Measurements from ENCODE around the gene ELOVL5. TPM values are rescaled to one million over a fixed set of nuclear protein-coding genes. Genes with fewer than 3 reads are reported as not detected.

Gene ELOVL5
- total and polyA plus RNA-seq, 12 donors, result 31.4 to 1,320 (median 161) TPM

GRCh38 chr6:53294095-53294494 is 54.7 kb downstream of the ELOVL5 start:
- H3K36me3 ChIP-seq (replicated peaks in 1 of 2), result no peaks in the 10 kb centered on the region
- H3K4me3 ChIP-seq, result no peak overlapping the region
- H3K9me3 ChIP-seq (replicated peaks in 1 of 3), result no peaks in the 10 kb centered on the region
- 64 to 88% (median 84%) methylated on average over 3 of the region's 3 CpGs for WGBS, 4 donors
- intact Hi-C loops (cut with DNase I), result no loop called here
- peaks cover 20 to 43% of the 10 kb centered on the region in 2 donors for H3K4me1 ChIP-seq (replicated peaks in 1 of 2)
- TF ChIP-seq POLR2A (IDR thresholded peaks at IDR 0.05) (no peak), CTCF (IDR thresholded peaks at IDR 0.05) (peak in 5 of 6 experiments; percentile 6 to 55 (median 37))
- no peak overlapping the region for H3K27ac ChIP-seq
- no peak for DNase-seq
- no peaks in the 10 kb centered on the region for H3K27me3 ChIP-seq

- DNase-seq, result no peak
- Histone ChIP-seq H3K27me3 (no peaks in the 10 kb centered on the region), H3K9me3 (replicated peaks in 1 of 3) (no peaks in the 10 kb centered on the region), H3K4me1 (replicated peaks in 1 of 2) (peaks cover 16 to 39% of the 10 kb centered on the region in 2 donors), H3K4me3 (no peak overlapping the region), H3K36me3 (replicated peaks in 1 of 2) (no peaks in the 10 kb centered on the region), H3K27ac (no peak overlapping the region)
- 82 to 90% (median 87%) methylated on average over 3 of the region's 3 CpGs for WGBS, 4 donors
- intact Hi-C loops (cut with DNase I), result no loop called here
- TF ChIP-seq CTCF (IDR thresholded peaks at IDR 0.05), result no peak
- TF ChIP-seq POLR2A (IDR thresholded peaks at IDR 0.05), result no peak
These were observed 55.1 kb downstream of the ELOVL5 start for GRCh38 chr6:53293691-53294090.

- no peaks in the 10 kb centered on the region for H3K27me3 ChIP-seq
- TF ChIP-seq POLR2A (IDR thresholded peaks at IDR 0.05) (no peak), CTCF (IDR thresholded peaks at IDR 0.05) (no peak)
- WGBS, 4 donors, result 71 to 81% (median 80%) methylated on average over 2 of the region's 2 CpGs
- no peaks in the 10 kb centered on the region for H3K9me3 ChIP-seq (replicated peaks in 1 of 3)
- no peaks in the 10 kb centered on the region for H3K36me3 ChIP-seq (replicated peaks in 1 of 2)
- DNase-seq, result no peak
- no peak overlapping the region for H3K4me3 ChIP-seq
- H3K27ac ChIP-seq, result no peak overlapping the region
- H3K4me1 ChIP-seq (replicated peaks in 1 of 2), result peaks cover 0 to 10% of the 10 kb centered on the region in 2 donors
- intact Hi-C loops (cut with DNase I), result no loop called here
These were observed 57.9 kb downstream of the ELOVL5 start for GRCh38 chr6:53290537-53291510.

- H3K36me3 ChIP-seq (replicated peaks in 1 of 2), result no peaks in the 10 kb centered on the region
- 63 to 78% (median 67%) methylated on average over 9 of the region's 9 CpGs for WGBS, 4 donors
- intact Hi-C loops (cut with DNase I), result no loop called here
These were observed 61.2 kb downstream of the ELOVL5 start for GRCh38 chr6:53287336-53288225.

More at GRCh38 chr6:53287336-53288225, 61.2 kb downstream of the ELOVL5 start:
- Histone ChIP-seq H3K4me1 (replicated peaks in 1 of 2) (peaks cover 7 to 11% of the 10 kb centered on the region in 2 donors), H3K27ac (peak overlapping the region in 1 of 5 donors; percentile 8), H3K4me3 (no peak overlapping the region), H3K27me3 (no peaks in the 10 kb centered on the region), H3K9me3 (replicated peaks in 1 of 3) (no peaks in the 10 kb centered on the region)
- no peak for DNase-seq
- TF ChIP-seq POLR2A (IDR thresholded peaks at IDR 0.05) (no peak), CTCF (IDR thresholded peaks at IDR 0.05) (no peak)

Data from adrenal gland (tissue), 12 donors.